B cell (primary cell): ENCODE results near the gene ZFP36L1. TPM values are rescaled to one million over a fixed set of nuclear protein-coding genes. Genes with fewer than 3 reads are reported as not detected.
"Not testable (repeated sequence)": the region's sequence is repeated elsewhere in the genome, so short reads cannot be mapped to it uniquely, and the experiment has no call there.

Experiments used
- ATAC-seq: fragments of 200-7000 bp; cut with Tn5 transposase; one replicate; pipeline ENCODE4 v1.10.0; 2021; ENCODE audit warnings: low read depth, mild to moderate bottlenecking, moderate number of reproducible peaks, moderate library complexity
- CTCF ChIA-PET: fragments of 350-600 bp; sonication (Branson Sonifier 250); formaldehyde crosslinking; loops from one replicate; lab custom pipeline; 2021; ENCODE audit warnings: antibody characterized with exemption, inconsistent platforms; lab: Charles Lee
- POLR2A ChIA-PET: fragments of 350-600 bp; sonication (Branson Sonifier 250); formaldehyde crosslinking; loops from one replicate; lab custom pipeline; 2021; ENCODE audit warnings: antibody characterized with exemption; lab: Charles Lee
- DNase-seq: peaks from one replicate; pipeline ENCODE4 v3.0.0; 2013
- H2AFZ ChIP-seq: 2 replicates; pipeline ENCODE4 v1.6.1; 2012; ENCODE audit warnings: mild to moderate bottlenecking, low read depth, low read length; ENCODE audit not compliant: insufficient read depth, poor library complexity, severe bottlenecking
- H3K27ac ChIP-seq, 2 donors: 1 replicate in 1 of 2; 2 replicates in 1 of 2; pipeline ENCODE4 v1.5.1; 2012 to 2013; ENCODE audit warnings: low read length in 2 of 2, mild to moderate bottlenecking in 2 of 2, moderate library complexity in 1 of 2
- H3K27me3 ChIP-seq, 4 experiments: fragments of 200-600 bp in 1 of 4; sonication (generic) in 1 of 4; replicated peaks in 1 of 4; 1 replicate in 2 of 4; 2 replicates in 2 of 4; pipeline versions ENCODE4 v1.6.1 to v1.7.0; 2013 to 2016; ENCODE audit warnings: low read length in 3 of 4, mild to moderate bottlenecking in 2 of 4, mixed read lengths in 1 of 4, moderate library complexity in 1 of 4; ENCODE audit not compliant: insufficient read depth in 4 of 4, control insufficient read depth in 3 of 4; ENCODE audit errors: control extremely low read depth in 1 of 4
- H3K36me3 ChIP-seq, 2 experiments: replicated peaks in 1 of 2; 1 replicate in 1 of 2; 2 replicates in 1 of 2; pipeline versions ENCODE4 v1.6.1 to v1.7.1; 2013; ENCODE audit warnings: low read length in 1 of 2; ENCODE audit not compliant: insufficient read depth in 2 of 2, control insufficient read depth in 1 of 2; ENCODE audit errors: control extremely low read depth in 1 of 2, extremely low read depth in 1 of 2
- H3K4me1 ChIP-seq, 2 donors: fragments of 200-600 bp in 1 of 2; sonication (generic) in 1 of 2; 1 replicate in 1 of 2; 2 replicates in 1 of 2; pipeline versions ENCODE4 v1.5.1 to v1.6.1; 2013 to 2017; ENCODE audit warnings: low read length in 2 of 2; ENCODE audit not compliant: control insufficient read depth in 2 of 2, insufficient read depth in 2 of 2
- H3K4me2 ChIP-seq: replicated peaks from 2 replicates; pipeline ENCODE3; 2012; ENCODE audit warnings: mild to moderate bottlenecking, low read depth, low read length; ENCODE audit not compliant: poor library complexity, severe bottlenecking
- H3K4me3 ChIP-seq, 5 experiments: fragments of 200-600 bp in 1 of 5; sonication (generic) in 1 of 5; 1 replicate in 3 of 5; 2 replicates in 2 of 5; pipeline versions ENCODE4 v1.5.1 to v1.7.0; 2011 to 2016; ENCODE audit warnings: low read length in 4 of 5, mild to moderate bottlenecking in 4 of 5, low read depth in 2 of 5, control low read depth in 1 of 5, moderate library complexity in 1 of 5; ENCODE audit not compliant: insufficient read depth in 1 of 5; ENCODE audit errors: control extremely low read depth in 1 of 5, extremely low read depth in 1 of 5
- H3K79me2 ChIP-seq: fragments of 200-600 bp; sonication (generic); one replicate; pipeline ENCODE4 v1.6.0; 2016; ENCODE audit warnings: low read length; ENCODE audit not compliant: control insufficient read depth, insufficient read depth
- H3K9ac ChIP-seq: fragments of 200-600 bp; sonication (generic); 2 replicates; pipeline ENCODE4 v1.6.1; 2017; ENCODE audit warnings: mild to moderate bottlenecking, low read length, moderate library complexity
- H3K9me3 ChIP-seq, 3 donors: one replicate each; pipeline versions ENCODE4 v1.6.1 to v1.7.1; 2013; ENCODE audit warnings: low read length in 2 of 3; ENCODE audit not compliant: control insufficient read depth in 2 of 3, insufficient read depth in 1 of 3; ENCODE audit errors: control extremely low read depth in 1 of 3
- H4K20me1 ChIP-seq: 2 replicates; pipeline ENCODE4 v1.6.0; 2012; ENCODE audit warnings: mild to moderate bottlenecking, low read length; ENCODE audit not compliant: insufficient read depth, control insufficient read depth, poor library complexity, severe bottlenecking
- H3K27ac Mint-ChIP-seq: one replicate; pipeline ENCODE4 v1.8.0; 2021; ENCODE audit warnings: mixed read lengths
- H3K27me3 Mint-ChIP-seq: one replicate; pipeline ENCODE4 v1.8.0; 2021; ENCODE audit warnings: mixed read lengths
- H3K4me1 Mint-ChIP-seq: one replicate; pipeline ENCODE4 v1.8.0; 2021; ENCODE audit warnings: mixed read lengths
- H3K4me3 Mint-ChIP-seq: one replicate; pipeline ENCODE4 v1.8.0; 2021; ENCODE audit warnings: mixed read lengths
- H3K9me3 Mint-ChIP-seq: one replicate; pipeline ENCODE4 v1.8.0; 2022; ENCODE audit warnings: mixed read lengths; ENCODE audit not compliant: insufficient read depth
- CTCF ChIP-seq: fragments of 200-600 bp; IDR thresholded peaks from one replicate; pipeline ENCODE4 v1.8.0; 2022; ENCODE audit warnings: antibody characterized with exemption, mild to moderate bottlenecking
- EZH2 ChIP-seq: IDR thresholded peaks from 2 replicates; pipeline ENCODE4 v1.6.1; 2012; ENCODE audit warnings: borderline replicate concordance, low read depth, mild to moderate bottlenecking, moderate library complexity, low read length; ENCODE audit not compliant: insufficient read depth, poor library complexity, severe bottlenecking
- WGBS: methylation state at CpG from one replicate; pipeline ENCODE4 v1.1.5; 2013; ENCODE audit warnings: missing lambda C conversion rate; ENCODE audit not compliant: insufficient coverage; 5-methylcytosine and 5-hydroxymethylcytosine counted together
- intact Hi-C: fragments of 100-400 bp; cut with micrococcal nuclease; formaldehyde crosslinking; loops from one replicate; pipeline ENCODE4 v1.10.0; 2022
- polyA plus RNA-seq: library from polyadenylated mRNA; depleted of rRNA; stranded (reverse); fragments of >200 nt; gene quantifications from 2 replicates; pipeline ENCODE4 v1.2.3, GENCODE V29; 2012
- total RNA-seq, 2 donors: library from RNA; stranded (reverse); fragments of 120-200 nt in 1 of 2; gene quantifications; 1 replicate in 1 of 2; 2 replicates in 1 of 2; pipeline versions ENCODE4 v1.2.3 to v1.2.4, GENCODE V29; 2013 to 2022

The ZFP36L1 gene
- total and polyA plus RNA-seq, 2 donors (not counting 1 experiment from before 2014, with no cell fraction given) = 572 to 983 TPM

DNA sequence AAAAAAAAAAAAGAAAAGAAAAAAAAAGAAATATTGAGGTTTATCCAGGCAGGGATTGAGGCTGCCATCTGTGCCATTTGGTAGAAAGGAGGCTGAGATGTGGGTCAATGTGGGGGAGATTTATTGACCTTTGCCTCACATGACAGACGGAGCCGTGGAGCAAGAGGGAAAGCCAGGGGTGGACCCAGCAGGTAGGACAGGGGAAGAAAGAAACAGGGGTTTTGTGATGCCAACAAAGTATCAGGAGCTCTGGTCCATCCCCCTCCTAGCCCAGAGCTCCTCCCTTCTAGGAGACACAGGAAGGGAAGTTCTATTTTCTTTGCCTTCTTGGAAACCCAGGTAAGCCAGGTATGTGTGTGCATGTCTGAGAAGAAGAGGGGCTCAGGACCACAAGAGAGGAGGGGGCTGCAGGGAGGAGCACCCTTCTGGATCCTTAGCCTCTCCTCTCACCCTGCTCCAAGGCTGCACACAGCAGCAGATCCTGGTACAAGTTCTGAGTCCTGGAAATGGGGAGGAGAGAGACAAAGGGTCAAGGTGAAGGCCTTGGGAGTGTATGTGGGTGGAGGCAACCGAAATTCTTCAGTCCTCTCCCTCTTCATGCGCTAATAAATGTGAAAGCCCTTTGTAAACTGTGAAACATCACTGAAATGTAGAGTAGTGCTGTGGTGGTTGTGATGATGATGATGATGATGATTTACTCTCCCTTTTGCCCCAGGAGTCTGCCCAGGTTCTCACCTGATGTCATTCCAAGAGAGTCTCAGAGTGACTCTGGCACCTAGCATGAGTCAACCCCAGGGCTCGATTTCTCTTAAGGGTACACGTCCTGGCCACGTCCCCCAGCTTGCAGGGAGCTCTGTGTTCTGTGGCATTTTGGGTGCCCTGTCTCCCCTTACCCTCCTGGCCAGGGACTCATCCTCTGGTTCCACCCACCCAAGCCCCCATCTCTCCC lies 26.3 kb downstream of the ZFP36L1 start:
- no peaks in the 10 kb centered on the region for H4K20me1 ChIP-seq
- no peaks in the 10 kb centered on the region for H3K9me3 ChIP-seq
- H3K4me3 Mint-ChIP-seq = no peak overlapping the region
- peaks cover 4% of the 10 kb centered on the region for H3K4me1 Mint-ChIP-seq
- H3K27me3 Mint-ChIP-seq = no peaks in the 10 kb centered on the region
- DNase-seq (no peak), ATAC-seq (no peak)
- H3K27me3 ChIP-seq = no peaks in the 10 kb centered on the region
- H3K27ac ChIP-seq = no peak overlapping the region
- no peak overlapping the region for H3K4me2 ChIP-seq
- no peaks in the 10 kb centered on the region for H3K79me2 ChIP-seq
- WGBS = 88% methylated on average over 5 of the region's 7 CpGs
- no peak overlapping the region for H3K9ac ChIP-seq
- H3K9me3 Mint-ChIP-seq = no peaks in the 10 kb centered on the region
- ChIA-PET POLR2A (no interaction called here), CTCF (no interaction called here)
- H3K27ac Mint-ChIP-seq = no peak overlapping the region
- no peak overlapping the region for H2AFZ ChIP-seq
- TF ChIP-seq CTCF (no peak), EZH2 (no peak)
- H3K4me3 ChIP-seq = no peak overlapping the region
- intact Hi-C loops = no loop called here
- H3K36me3 ChIP-seq = no peaks in the 10 kb centered on the region
- peaks cover 3 to 6% of the 10 kb centered on the region in 2 donors for H3K4me1 ChIP-seq

- CTCF ChIA-PET = interaction anchor here (1.0 kb wide), 1 partner anchor 53 kb away, joined by 3 read pairs; no protein-coding TSS in a partner anchor
- H3K4me3 ChIP-seq, intact Hi-C loops, ATAC-seq, H3K4me2 ChIP-seq, H3K9me3 Mint-ChIP-seq, H3K36me3 ChIP-seq, POLR2A ChIA-PET, H3K4me1 Mint-ChIP-seq, H3K27me3 Mint-ChIP-seq, H3K4me1 ChIP-seq, H3K4me3 Mint-ChIP-seq, H3K9ac ChIP-seq, H3K9me3 ChIP-seq, H3K79me2 ChIP-seq, H3K27ac Mint-ChIP-seq, H3K27ac ChIP-seq, H4K20me1 ChIP-seq, H2AFZ ChIP-seq, DNase-seq, H3K27me3 ChIP-seq: not testable (repeated sequence)
- WGBS = 89% methylated on average over 3 of the region's 4 CpGs
These were observed 29.0 kb downstream of the ZFP36L1 start for GRCh38 chr14:68763843-68764242.
